Fibroblast of lung (primary cell): Measurements from ENCODE around the gene ASPDH. TPM values are rescaled to one million over a fixed set of nuclear protein-coding genes. Genes with fewer than 3 reads are reported as not detected.
"Not testable (repeated sequence)": the region's sequence is repeated elsewhere in the genome, so short reads cannot be mapped to it uniquely, and the experiment has no call there.

ENCODE experiments used
- DNase-seq, 2 donors: peaks; one replicate each; pipeline versions ENCODE4 v3.0.0 to v3.0.0-alpha.2; 2010; ENCODE audit warnings: low read depth in 2 of 2
- H2AFZ ChIP-seq: 2 replicates; pipeline ENCODE4 v1.5.1; 2012; ENCODE audit warnings: low read length, control low read depth, inconsistent platforms
- H3K27ac ChIP-seq: 2 replicates; pipeline ENCODE4 v1.5.1; 2011; ENCODE audit warnings: low read length, control low read depth; ENCODE audit not compliant: insufficient read depth
- H3K27me3 ChIP-seq: 2 replicates; pipeline ENCODE4 v1.5.1; 2011; ENCODE audit warnings: mild to moderate bottlenecking, low read length; ENCODE audit not compliant: control insufficient read depth, insufficient read depth
- H3K36me3 ChIP-seq: 2 replicates; pipeline ENCODE4 v1.5.1; 2011; ENCODE audit warnings: low read length; ENCODE audit not compliant: control insufficient read depth, insufficient read depth
- H3K4me1 ChIP-seq: 2 replicates; pipeline ENCODE4 v1.5.1; 2011; ENCODE audit warnings: low read length; ENCODE audit not compliant: control insufficient read depth, insufficient read depth; ENCODE audit errors: extremely low read depth
- H3K4me2 ChIP-seq: 2 replicates; pipeline ENCODE4 v1.5.1; 2011; ENCODE audit warnings: low read length, control low read depth; ENCODE audit not compliant: insufficient read depth; ENCODE audit errors: extremely low read depth
- H3K4me3 ChIP-seq, 4 experiments: fragments of 200-600 bp in 1 of 4; sonication (generic) in 1 of 4; replicated peaks in 1 of 4; 2 replicates each; pipeline ENCODE4 v1.5.1; 2011 to 2016; ENCODE audit warnings: low read length in 4 of 4, low read depth in 3 of 4, mild to moderate bottlenecking in 3 of 4, control low read depth in 2 of 4, inconsistent platforms in 1 of 4, mixed read lengths in 1 of 4; ENCODE audit not compliant: insufficient read depth in 1 of 4; ENCODE audit errors: control extremely low read depth in 1 of 4
- H3K79me2 ChIP-seq: 2 replicates; pipeline ENCODE4 v1.5.1; 2012; ENCODE audit warnings: mild to moderate bottlenecking, low read length, inconsistent platforms; ENCODE audit not compliant: control insufficient read depth, insufficient read depth
- H3K9ac ChIP-seq: 2 replicates; pipeline ENCODE4 v1.5.1; 2011; ENCODE audit warnings: mild to moderate bottlenecking, low read length, control low read depth; ENCODE audit not compliant: insufficient read depth
- H3K9me3 ChIP-seq: 2 replicates; pipeline ENCODE4 v1.5.1; 2012; ENCODE audit warnings: low read depth, low read length; ENCODE audit not compliant: control insufficient read depth, insufficient read depth
- H4K20me1 ChIP-seq: 2 replicates; pipeline ENCODE4 v1.5.1; 2011; ENCODE audit warnings: low read length; ENCODE audit not compliant: control insufficient read depth, insufficient read depth; ENCODE audit errors: extremely low read depth
- EZH2 ChIP-seq: IDR thresholded peaks from 2 replicates; pipeline ENCODE4 v1.5.1; 2012; ENCODE audit warnings: low read length, control low read depth, mild to moderate bottlenecking; ENCODE audit errors: missing control alignments
- polyA plus RNA-seq, 2 donors: library from polyadenylated mRNA; depleted of rRNA in 1 of 2; stranded (reverse) in 1 of 2; unstranded in 1 of 2; fragments of >200 nt; gene quantifications; 2 replicates each; pipeline ENCODE4 v1.2.1, GENCODE V29; 2011 to 2012; ENCODE audit warnings: missing spikeins in 1 of 2
- total RNA-seq: library from RNA; depleted of rRNA; stranded (reverse); fragments of >200 nt; gene quantifications from 2 replicates; pipeline ENCODE4 v1.2.1, GENCODE V29; 2014
- TF ChIP-seq, protein P1 (sequence below), 2 donors: IDR thresholded peaks in 1 of 2; conservative IDR thresholded peaks in 1 of 2; 1 replicate in 1 of 2; 2 replicates in 1 of 2; pipeline ENCODE4 v1.5.1; 2011 to 2012; ENCODE audit warnings: low read length in 2 of 2, control low read depth in 1 of 2, inconsistent platforms in 1 of 2, low read depth in 1 of 2, mild to moderate bottlenecking in 1 of 2

The ASPDH gene
- total and polyA plus RNA-seq, 2 donors (not counting 1 experiment from before 2014, with no cell fraction given), result not detected

DNA sequence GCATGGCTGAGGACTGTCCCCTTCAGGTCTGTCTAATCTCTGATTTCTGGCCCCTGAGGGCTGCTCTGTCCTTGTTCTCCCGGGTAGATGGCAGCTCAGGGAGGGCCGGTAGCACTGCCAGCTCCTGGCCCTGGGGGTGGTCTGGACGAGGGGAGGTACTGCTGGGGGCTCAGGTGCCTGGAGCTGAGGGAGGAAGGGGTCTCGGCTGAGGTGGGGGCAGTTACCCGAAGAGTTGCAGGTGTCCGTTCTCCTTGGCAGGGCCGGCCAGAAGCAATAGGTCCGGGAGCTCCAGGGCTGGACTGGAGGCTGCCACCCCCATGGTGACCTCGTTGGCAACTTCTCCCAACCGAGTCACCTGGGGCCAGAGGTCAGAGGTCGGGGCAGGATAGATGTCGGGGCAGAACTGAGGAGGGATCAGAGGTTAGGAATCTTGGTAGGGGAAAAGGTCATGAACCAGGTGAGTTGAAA is 38.6 kb downstream of the ASPDH start:
- peaks cover 8% of the 10 kb centered on the region for H3K79me2 ChIP-seq
- H3K27ac ChIP-seq, result no peak overlapping the region
- no peak overlapping the region for H2AFZ ChIP-seq
- TF ChIP-seq, protein P1, sequence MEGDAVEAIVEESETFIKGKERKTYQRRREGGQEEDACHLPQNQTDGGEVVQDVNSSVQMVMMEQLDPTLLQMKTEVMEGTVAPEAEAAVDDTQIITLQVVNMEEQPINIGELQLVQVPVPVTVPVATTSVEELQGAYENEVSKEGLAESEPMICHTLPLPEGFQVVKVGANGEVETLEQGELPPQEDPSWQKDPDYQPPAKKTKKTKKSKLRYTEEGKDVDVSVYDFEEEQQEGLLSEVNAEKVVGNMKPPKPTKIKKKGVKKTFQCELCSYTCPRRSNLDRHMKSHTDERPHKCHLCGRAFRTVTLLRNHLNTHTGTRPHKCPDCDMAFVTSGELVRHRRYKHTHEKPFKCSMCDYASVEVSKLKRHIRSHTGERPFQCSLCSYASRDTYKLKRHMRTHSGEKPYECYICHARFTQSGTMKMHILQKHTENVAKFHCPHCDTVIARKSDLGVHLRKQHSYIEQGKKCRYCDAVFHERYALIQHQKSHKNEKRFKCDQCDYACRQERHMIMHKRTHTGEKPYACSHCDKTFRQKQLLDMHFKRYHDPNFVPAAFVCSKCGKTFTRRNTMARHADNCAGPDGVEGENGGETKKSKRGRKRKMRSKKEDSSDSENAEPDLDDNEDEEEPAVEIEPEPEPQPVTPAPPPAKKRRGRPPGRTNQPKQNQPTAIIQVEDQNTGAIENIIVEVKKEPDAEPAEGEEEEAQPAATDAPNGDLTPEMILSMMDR (conservative IDR thresholded peaks at IDR 0.05 in 1 of 2, IDR thresholded peaks at IDR 0.05 in 1 of 2; ENCODE audit: low read depth in 1 of 2, low read length in 2 of 2), result no peak
- no peak for TF ChIP-seq EZH2
- H3K9ac ChIP-seq, result no peak overlapping the region
- H3K36me3 ChIP-seq, result peaks cover 4% of the 10 kb centered on the region
- no peak overlapping the region for H3K4me2 ChIP-seq
- no peaks in the 10 kb centered on the region for H4K20me1 ChIP-seq
- no peaks in the 10 kb centered on the region for H3K9me3 ChIP-seq
- no peaks in the 10 kb centered on the region for H3K27me3 ChIP-seq
- DNase-seq, result no peak
- no peaks in the 10 kb centered on the region for H3K4me1 ChIP-seq
- no peak overlapping the region for H3K4me3 ChIP-seq

DNA sequence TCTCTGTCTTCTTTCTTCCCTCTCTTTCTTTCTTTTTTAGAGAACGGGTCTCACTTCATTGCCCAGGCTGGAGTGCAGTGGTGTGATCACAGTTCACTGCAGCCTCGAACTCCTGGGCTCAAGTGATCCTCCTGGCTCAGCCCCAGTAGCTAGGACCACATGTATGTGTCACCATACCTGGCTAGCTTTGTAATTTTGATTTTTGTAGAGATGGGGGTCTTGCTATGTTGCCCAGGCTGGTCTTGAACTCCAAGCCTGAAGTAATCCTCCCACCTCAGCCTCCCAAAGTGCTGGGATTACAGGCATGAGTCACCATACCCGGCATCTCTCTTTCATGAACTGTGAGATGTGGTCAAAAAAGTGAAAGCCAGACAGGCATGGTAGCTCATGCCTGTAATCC is 40.4 kb downstream of the ASPDH start:
- H3K36me3 ChIP-seq, H3K4me3 ChIP-seq, H3K27me3 ChIP-seq, H3K4me2 ChIP-seq, H3K27ac ChIP-seq, H2AFZ ChIP-seq, DNase-seq, H3K9me3 ChIP-seq, H4K20me1 ChIP-seq, H3K4me1 ChIP-seq, H3K9ac ChIP-seq, H3K79me2 ChIP-seq: not testable (repeated sequence)

DNA sequence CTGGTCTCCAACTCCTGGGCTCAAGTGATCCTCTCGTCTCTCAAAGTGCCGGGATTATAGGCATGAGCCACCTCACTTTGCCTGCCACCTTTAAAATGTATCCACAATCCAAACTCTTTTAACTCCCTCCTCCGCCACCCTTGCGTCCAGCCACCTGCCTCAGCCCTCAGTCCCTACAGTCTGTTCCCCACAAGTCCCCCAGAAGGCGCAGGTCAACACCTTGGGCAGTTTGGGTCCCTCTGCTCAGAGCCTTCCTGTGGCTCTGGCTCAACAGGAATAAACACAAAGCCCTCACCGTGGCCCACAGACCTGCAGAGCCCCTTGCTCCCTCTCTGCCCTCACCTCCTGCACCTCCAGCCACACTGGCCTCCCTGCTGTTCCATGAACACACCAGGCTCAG is 44.9 kb downstream of the ASPDH start:
- TF ChIP-seq, protein P1 (conservative IDR thresholded peaks at IDR 0.05 in 1 of 2, IDR thresholded peaks at IDR 0.05 in 1 of 2; ENCODE audit: low read depth in 1 of 2, low read length in 2 of 2), result no peak
- Histone ChIP-seq H2AFZ (no peak overlapping the region), H3K4me1 (no peaks in the 10 kb centered on the region), H3K4me3 (no peak overlapping the region), H3K9me3 (no peaks in the 10 kb centered on the region), H3K79me2 (no peaks in the 10 kb centered on the region), H3K27me3 (peaks cover 3% of the 10 kb centered on the region), H3K36me3 (no peaks in the 10 kb centered on the region), H3K4me2 (no peak overlapping the region), H4K20me1 (no peaks in the 10 kb centered on the region), H3K9ac (no peak overlapping the region), H3K27ac (no peak overlapping the region)
- DNase-seq, result no peak
